ENCODE results near the gene MOK. TPM values are rescaled to one million over a fixed set of nuclear protein-coding genes. Genes with fewer than 3 reads are reported as not detected.

Gene MOK
- total RNA-seq, 1 donor from 2014 or later, result 17.6 TPM

GRCh38 chr14:102252834-102253801, 51.8 kb downstream of the MOK start:
- Histone ChIP-seq H3K27me3 (no peaks in the 10 kb centered on the region), H3K4me3 (no peak overlapping the region), H3K36me3 (peaks cover 0 to 7% of the 10 kb centered on the region in 2 donors), H3K4me1 (no peaks in the 10 kb centered on the region), H3K27ac (no peak overlapping the region), H3K9me3 (no peaks in the 10 kb centered on the region)
- no peak for TF ChIP-seq CTCF (IDR thresholded peaks at IDR 0.05)
- no peak for DNase-seq (ENCODE audit: low spot score in 2 of 2)
- intact Hi-C loops (cut with DNase I), result no loop called here

GRCh38 chr14:102251161-102251560, 53.8 kb downstream of the MOK start:
- H3K27ac ChIP-seq, result no peak overlapping the region
- no peak for DNase-seq (ENCODE audit: low spot score in 2 of 2)
- no peaks in the 10 kb centered on the region for H3K27me3 ChIP-seq
- intact Hi-C loops (cut with DNase I), result no loop called here
- H3K36me3 ChIP-seq, result peaks cover 0 to 7% of the 10 kb centered on the region in 2 donors
- TF ChIP-seq CTCF (IDR thresholded peaks at IDR 0.05), result no peak
- no peaks in the 10 kb centered on the region for H3K4me1 ChIP-seq
- H3K4me3 ChIP-seq, result no peak overlapping the region
- no peaks in the 10 kb centered on the region for H3K9me3 ChIP-seq

- no peaks in the 10 kb centered on the region for H3K4me1 ChIP-seq
- no peak overlapping the region for H3K4me3 ChIP-seq
- no peak for DNase-seq (ENCODE audit: low spot score in 2 of 2)
These were observed 54.3 kb downstream of the MOK start for GRCh38 chr14:102250636-102251035.

GRCh38 chr14:102249981-102250380, 55.0 kb downstream of the MOK start:
- Histone ChIP-seq H3K9me3 (no peaks in the 10 kb centered on the region), H3K27me3 (no peaks in the 10 kb centered on the region), H3K27ac (no peak overlapping the region), H3K4me3 (no peak overlapping the region), H3K4me1 (no peaks in the 10 kb centered on the region), H3K36me3 (peaks cover 0 to 7% of the 10 kb centered on the region in 2 donors)
- intact Hi-C loops (cut with DNase I), result no loop called here
- no peak for DNase-seq (ENCODE audit: low spot score in 2 of 2)
- TF ChIP-seq CTCF (IDR thresholded peaks at IDR 0.05), result no peak

More at GRCh38 chr14:102250636-102251035, 54.3 kb downstream of the MOK start:
- Histone ChIP-seq H3K27ac (no peak overlapping the region), H3K9me3 (no peaks in the 10 kb centered on the region), H3K36me3 (peaks cover 0 to 7% of the 10 kb centered on the region in 2 donors), H3K27me3 (no peaks in the 10 kb centered on the region)
- TF ChIP-seq CTCF (IDR thresholded peaks at IDR 0.05), result no peak
- intact Hi-C loops (cut with DNase I), result no loop called here

- Histone ChIP-seq H3K27ac (no peak overlapping the region), H3K36me3 (peaks cover 0 to 7% of the 10 kb centered on the region in 2 donors), H3K27me3 (no peaks in the 10 kb centered on the region), H3K9me3 (no peaks in the 10 kb centered on the region), H3K4me1 (no peaks in the 10 kb centered on the region), H3K4me3 (no peak overlapping the region)
- DNase-seq (ENCODE audit: low spot score in 2 of 2), result no peak
- no peak for TF ChIP-seq CTCF (IDR thresholded peaks at IDR 0.05)
- intact Hi-C loops (cut with DNase I), result no loop called here
These were observed 55.9 kb downstream of the MOK start for GRCh38 chr14:102249041-102249440.
